HG02973 (cell line): Measurements from ENCODE around the gene GUCD1.
"Not testable (repeated sequence)": the region's sequence is repeated elsewhere in the genome, so short reads cannot be mapped to it uniquely, and the experiment has no call there.

Source experiments
- ATAC-seq: cut with Tn5 transposase; IDR thresholded peaks from one replicate; pipeline ENCODE4 v1.9.1; 2021; ENCODE audit warnings: moderate library complexity; ENCODE audit not compliant: unreplicated experiment

GUCD1 gene

DNA sequence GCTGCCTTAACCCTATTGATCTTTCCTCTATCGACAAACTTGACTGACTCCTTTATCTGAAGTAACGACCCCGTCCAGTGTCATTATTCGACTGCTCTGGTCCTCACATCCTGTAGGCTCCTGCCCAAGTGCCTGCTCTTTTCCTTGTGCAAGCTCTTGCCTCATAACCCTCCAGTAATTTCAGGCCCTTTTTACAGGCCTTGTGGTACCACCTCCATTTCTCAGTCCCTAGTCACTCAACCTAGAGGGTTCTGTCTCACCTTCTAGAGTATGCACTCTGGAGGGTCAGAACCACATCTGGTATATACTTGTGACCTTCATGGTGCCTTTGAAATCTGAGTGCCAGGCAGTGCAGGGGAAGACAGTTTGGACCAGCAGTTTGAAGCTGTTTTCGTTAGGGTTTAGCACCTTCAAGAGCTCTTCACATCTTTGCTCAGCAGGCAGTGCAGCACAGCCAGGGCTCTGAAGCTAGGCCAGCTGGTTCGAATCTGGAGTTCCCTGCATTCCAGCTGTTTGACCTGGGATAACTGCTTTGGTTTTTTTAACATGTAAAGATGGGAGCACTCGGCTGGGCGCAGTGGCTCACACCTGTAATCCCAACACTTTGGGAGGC is 12.1 kb upstream of the GUCD1 start:
- ATAC-seq: no peak

DNA sequence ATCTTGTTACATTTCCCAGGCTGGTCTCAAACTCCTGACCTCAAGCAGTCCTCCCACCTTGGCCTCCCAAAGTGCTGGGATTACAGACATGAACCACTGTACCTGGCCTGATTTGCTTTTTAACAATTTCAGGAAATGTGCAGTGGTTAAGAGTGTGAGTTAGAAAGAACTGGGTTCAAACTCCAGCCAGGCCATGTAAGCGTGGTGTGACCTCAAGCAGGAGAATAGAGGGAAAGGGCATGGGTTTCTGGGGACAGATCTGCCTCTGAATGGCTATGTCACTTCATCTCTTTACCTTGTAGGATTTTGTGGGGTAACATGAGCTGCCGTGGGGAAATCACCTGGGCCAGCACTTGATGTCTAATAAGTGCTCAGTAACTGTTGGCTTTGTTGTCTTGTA is 10.1 kb upstream of the GUCD1 start:
- ATAC-seq: no peak

DNA sequence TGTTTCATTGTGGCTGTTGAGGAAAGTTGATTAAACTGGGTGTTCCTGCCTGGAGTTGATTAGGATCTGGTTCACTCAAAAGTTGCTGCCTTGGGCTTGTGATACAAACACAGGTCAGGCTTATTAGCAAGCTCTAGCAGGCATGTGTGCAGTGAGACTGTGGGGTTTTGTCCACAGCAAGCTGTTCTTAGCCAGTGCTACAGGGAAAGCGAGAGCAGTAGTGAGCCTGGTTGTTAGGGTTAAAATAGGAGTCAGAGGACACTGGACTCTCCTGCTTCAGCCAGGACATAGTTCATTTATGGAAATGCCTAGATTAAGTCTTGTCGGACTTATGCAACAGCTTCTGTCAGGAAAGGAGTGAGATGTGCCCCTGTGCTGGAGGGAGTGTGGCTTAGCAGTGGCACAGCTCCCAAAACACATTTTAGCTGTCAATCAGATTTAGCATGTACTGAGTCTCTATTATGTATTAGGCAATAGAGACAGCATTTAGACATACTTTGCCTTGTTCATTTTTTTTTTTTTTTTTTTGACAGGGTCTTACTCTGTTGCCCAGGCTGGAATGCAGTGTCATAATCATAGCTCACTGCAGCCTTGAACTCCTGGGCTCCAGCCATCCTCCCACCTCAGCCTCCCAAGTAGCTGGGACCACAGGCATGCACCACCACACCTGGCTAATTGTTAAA is 9.6 kb upstream of the GUCD1 start:
- no peak for ATAC-seq

DNA sequence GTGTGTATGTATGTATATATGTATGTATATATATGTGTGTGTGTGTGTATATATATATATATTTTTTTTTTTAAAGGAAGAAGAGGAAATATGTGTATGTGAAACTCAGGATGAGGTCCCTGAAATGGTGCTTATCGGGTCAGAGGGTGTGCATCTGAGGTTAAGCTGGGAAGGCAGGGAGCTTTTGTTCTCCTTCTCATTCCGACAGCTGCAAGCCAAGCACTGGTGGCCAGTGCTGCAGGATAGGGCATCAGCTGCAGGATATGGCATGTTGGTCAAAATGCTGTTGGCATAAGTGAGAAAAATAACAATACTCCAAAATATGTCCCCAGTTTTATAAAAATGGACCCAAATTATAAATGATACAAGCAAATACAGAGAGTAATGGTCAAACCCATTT is 8.3 kb upstream of the GUCD1 start:
- no peak for ATAC-seq

DNA sequence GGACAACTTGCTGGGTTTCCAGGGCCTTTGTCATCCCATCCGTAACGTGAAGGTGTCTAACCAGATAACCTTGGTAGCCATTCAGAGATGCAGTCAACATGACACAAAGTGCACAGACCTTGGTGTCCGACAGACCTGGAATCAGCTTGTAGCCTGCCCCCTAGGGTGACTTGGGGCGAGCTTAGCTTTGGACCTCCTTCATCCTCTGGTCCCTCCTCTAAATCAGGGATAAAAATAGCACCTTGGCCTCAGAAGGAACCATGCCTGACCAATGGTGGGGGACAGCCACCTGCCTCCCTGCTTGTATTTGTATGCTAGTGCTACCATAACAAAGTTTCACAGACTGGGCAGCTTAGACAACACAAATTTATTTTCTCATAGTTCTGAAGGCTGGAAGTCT is 4.5 kb upstream of the GUCD1 start:
- no peak for ATAC-seq

DNA sequence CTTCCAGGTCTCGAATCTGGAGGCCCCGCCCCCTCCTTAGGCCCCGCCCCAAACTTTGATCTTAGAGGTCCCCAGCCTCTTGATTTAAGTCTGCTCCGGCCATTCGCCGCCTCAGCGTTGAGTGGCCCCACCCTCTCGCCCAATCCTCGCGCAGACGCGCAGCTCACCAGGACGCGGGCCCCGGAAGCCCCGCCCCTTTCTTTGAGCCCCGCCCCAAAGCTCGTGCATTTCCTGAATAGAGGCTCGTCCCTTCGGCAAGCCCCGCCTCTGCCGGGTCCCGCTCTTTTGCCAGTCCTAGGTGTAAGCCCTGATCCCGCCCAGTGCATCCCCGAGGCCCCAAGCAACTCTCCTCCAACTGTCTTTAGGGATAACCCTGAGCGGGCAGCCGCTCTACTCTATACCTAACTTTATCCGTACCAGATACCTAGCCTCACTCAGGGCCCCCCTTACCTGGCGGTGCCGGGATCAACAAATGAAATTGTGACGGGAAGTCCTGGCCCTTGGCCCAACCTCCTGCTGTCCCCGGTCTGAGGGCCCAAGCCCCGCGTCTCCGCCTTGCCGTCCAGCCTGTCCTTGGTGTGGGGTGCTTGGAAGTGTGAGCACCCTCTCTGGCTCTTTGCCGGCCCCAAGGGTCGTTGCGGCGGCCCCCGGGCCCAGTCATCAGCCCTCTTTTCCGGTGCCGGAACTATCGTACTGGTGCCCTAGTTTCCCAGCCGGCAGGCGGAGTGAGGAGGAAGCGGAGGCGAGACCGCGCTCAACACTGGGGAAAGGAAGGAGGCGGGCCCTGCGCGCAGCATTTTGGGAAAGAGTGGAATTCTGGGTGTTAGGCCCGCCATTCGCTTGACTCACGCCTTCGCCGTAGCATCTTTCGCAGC is 464 bp upstream of the GUCD1 start, which contains the start of gene SNRPD3:
Gene SNRPD3 (plus strand): TSS at position 835 of the 875 bp plus-strand sequence. CDS start 1,676 bp downstream, outside the sequence.
- peak; percentile 66 for ATAC-seq

DNA sequence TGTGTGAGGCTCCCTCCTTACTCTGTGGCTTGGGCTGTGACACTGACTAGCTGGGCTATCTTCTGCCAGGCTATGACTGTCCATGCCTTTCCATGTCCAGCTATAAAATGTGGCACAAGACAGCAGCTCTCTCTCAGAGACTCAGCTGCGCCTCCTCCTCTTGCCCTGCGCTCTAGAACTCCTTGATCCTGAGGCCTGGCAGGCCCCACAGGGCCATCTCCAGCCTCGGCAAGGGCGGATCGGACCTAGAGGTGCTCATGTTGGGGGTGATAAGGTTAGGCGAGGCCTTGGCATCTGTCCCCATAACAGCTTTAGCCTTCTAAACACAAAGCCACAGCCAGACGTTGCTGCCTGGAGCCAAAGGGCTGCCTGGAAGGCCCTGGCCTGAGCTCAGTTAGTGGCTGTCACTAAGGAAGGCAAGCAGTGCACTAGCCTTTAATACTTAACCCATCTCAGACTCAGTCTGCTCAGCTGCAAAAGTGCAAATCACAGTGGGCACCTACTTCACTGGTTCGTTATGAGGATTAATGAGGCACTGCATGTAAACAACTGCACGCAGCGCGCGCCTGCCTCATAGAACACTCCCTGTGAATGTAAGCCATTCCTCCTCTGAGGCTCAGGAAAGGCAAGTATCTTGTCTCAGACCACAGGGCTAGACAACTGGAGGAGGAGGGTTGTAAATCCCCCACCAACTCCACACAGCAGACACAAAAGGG is 1.2 kb downstream of the GUCD1 start:
- no peak for ATAC-seq

DNA sequence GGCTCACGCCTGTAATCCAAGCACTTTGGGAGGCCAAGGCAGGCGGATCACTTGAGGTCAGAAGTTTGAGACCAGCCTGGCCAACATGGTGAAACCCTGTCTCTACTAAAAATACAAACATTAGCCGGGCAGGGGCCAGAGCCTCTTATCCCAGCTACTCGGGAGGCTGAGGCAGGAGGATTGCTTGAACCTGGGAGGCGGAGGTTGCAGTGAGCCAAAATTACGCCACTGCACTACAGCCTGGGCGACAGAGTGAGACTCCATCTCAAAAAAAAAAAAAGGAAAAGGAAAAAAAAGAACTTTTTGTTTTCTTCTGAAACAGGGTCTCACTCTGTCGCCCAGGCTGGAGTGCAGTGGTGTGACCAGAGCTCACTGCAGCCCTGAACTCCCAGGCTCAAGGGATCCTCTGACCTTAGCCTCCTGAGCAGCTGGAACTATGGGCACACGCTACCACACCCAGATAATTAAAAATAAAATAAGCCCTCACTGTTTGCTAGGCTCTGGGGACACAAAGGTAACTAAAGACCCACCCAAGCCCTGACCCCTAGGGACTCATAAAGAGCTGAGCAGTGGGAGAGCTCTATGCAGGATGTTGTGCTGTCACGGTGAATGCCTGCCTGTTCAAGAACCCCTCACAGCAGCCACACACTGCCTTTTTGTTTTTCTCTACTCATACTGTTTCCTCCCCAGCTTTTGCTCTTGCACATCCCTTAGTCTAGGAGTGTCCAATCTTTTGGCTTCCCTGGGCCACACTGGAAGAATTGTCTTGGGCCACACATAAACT is 2.2 kb downstream of the GUCD1 start:
- ATAC-seq: not testable (repeated sequence)

DNA sequence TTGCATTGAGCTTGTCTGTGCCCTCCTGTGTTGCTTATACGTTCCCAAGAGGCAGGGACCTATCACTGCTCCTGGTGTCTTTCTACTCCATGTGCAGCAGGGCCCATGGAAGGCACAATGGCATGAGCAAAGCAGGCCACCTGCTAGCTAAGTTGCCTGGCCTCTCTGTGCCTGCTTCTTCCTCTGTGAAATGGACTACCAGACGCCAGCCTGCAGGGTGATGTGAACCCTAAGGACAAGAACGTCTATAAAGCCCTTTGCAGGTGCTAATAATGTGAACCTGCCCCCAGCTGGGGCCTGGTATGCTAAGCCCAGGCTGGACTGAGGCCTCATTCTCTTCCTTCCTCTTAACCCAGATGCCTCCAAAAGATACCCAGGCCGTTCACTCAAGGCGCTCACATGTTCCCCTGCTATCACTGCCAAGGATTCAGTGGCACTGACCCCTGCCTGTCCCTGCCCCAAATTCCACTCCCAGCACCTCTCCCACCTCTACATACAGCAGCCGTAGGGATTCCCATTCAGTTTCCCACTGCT is 4.0 kb downstream of the GUCD1 start:
- ATAC-seq: no peak

DNA sequence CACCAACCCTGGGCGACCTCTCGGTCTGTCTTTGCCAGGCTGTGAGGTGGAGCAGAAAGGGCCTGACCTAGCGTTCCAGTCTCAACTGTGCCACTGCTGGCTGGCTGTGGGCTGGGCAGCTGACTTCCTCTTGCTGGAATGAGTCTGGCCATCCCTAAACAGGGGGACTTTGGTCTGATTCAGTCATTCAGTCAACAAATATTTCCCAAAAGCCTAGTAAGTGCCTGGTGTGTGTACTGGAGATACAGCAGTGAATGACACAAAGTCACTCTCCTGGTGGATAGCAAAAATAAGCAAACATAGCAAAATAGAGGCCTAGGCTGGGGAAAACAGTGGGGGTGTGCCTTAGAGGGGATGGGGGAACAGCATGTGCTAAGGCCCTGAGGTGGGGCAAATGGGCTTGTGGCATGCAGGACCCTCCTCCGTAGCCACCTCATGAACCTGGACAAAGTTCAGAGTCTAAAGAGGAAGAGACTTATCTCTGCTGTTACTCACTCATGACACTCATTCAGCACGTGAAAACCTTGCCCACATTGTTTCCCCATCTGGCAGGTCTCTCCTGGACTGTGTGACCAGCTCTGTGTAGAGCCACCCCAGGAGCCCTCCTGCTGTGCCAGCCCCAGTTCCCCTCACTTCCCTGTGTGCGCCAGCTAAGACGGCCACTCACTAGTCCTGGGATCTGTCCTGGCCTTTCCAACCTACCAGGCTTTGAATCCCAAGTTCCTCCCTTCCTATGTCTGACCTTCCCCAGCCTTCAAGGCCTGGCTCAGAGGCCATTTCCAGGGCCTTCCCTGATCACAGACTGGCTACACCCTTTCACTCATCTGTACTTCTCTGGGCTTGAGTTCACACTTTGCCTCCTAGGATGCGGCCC is 4.7 kb downstream of the GUCD1 start:
- ATAC-seq: no peak

DNA sequence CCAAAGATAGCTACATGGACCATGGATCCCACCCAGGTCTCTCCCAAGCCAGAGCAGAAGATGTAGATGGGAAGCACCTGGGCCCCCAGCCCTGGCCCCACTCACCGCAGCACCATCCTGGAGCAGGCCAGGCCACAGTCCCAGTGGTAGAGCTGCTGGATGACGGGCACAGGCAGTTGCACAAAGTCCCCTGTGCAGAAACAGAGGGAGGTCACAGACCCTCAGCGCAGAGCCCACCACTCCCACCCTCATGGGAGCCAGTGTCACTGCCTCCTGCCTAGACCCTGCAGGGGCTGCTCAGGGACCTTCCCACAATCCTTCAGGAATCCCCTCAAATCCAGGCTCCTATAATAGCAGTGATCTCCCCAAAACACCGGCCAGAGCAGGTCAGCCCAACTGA is 6.1 kb downstream of the GUCD1 start:
- no peak for ATAC-seq

DNA sequence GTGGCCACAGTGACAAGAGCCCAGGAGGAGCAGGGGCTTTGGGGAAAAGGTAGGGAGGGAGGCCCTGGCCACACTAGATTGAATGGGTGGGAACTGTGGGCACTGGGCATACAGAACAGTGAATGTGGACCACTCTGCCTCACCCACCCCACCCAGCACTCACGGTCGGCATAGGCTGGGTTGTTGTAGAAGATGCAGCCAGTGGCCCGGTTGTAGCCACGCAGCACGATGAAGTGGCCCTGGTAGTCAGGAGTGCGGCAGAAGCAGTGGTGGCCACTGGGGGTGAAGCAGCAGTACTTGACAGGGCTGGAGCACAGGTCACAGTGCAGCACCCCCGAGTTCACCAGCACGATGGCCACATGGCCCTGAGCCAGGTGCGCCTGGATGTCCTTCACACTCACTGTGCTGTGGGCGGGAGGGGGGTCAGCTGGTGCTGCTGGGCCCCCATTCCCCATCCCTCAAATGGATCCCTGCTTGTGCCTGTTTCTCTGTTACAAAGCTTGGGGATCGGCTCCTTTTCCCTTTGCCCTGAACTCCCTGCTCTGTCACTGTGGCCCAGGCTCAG is 11.2 kb downstream of the GUCD1 start:
- no peak for ATAC-seq

DNA sequence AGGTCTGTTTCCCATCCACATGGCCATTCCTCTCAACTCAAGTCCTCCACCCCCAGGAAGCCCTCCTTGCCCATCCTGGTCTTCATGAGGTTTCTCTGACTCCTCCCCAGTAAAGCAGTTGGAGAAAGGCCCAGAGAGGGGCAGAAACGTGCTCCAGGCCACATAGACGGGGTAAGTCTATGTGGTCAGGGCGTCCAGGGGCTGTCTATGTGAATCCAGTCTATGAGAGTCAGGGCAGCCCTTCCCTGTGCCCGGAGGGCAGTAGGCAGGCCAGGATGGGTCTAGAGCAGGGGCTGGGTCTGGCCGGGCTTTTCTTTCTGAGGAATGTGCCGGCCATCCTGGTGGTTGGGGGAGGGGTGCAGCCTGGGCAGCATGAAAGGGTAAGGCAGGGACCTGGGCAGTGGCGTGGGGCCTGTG is 11.7 kb downstream of the GUCD1 start:
- ATAC-seq: no peak

DNA sequence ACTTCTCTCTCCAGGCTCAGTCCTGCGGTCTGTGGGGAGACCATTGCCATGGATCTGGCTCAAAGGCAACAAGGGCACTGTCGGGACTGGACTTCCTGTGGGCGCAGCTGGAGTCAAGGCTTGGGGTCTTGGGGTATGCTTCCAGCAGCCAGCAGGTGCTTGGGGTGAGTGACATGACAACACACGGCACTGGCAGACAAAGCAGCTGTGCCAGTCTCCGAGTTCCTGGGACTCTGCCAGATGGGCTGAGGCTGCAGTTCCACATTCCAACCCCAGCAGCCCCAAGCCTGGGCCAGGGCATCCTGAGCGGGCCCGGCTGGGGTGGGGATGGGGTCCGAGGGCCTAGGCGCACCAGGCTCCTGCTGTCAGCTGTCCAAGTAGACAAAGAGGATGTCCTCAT is 12.3 kb downstream of the GUCD1 start:
- ATAC-seq: no peak

DNA sequence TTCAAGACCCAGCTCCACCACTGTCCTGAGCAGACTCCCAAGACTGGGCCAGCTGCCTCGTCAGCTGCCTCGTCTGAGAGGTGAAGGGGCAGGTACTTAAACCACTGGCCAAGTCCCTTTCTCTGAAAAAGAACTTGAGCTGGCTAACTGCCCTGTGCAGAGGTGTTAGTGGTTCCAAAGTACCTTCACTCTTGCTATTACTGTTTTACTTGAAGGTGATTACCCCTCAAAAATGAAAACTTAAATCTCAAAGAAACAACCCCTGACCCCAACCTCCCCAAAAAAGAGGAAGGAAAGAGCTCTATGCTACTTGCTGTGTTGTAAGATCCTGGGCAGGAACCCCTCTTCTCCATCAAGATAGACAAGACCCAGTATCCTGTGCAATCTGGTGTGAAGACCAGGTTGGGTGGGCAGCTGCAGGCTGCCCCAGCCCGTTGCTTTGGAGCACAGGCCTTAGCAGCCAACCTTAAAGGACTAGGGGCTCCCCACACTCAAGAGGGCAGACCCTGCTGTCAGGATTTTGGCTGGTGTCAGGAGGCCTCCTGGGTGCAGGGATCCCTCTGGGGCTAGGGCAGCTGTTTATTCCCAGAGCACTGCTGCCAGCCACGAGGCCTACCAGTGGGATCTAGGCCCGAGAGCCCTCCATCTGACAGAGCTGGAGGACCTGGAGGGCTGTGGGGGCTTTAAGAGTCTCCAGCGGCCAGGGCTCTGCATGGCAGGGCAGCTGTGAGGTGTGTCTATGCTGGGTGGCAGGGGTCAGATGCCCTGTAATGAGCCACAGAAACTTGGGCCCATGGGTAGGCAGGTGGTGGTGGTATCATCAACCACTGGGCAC is 13.0 kb downstream of the GUCD1 start:
- no peak for ATAC-seq

DNA sequence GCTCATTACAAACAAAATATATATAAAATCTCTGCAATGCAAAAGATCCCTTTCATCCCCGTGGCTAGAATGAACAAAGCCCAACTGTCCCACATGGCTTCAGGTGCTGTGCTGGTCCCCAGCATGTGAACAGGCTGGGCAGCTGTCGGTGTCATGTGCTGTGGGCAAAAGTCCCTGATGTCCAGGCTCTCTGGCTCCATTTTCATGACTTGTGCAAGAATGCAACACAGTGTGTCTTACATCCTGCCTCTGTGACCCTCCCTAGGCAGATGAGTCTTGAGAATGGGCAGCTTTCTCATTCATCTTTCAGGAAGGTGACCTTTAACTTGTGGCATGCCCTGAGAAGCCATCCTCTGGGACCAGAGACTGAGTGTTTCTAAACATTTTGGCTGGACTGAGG is 14.5 kb downstream of the GUCD1 start:
- no peak for ATAC-seq

DNA sequence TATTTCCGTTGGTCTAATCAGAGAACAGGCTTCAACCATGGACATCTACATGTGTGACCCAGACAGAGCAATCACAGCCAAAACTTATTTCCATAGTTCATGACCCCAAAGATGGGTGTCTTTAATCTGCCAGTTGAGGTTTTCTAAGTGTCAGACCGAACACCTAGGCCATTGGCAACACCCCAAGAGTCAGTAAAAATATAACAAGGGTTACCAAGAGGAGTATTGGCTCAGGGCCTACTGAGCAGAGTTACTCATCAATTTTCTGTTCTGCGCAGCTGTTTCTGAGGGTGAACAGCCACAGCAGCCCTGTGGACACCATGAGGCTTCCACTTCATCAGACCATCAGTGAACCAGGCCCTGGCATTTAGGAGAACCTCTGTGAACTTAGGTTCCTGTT is 18.8 kb downstream of the GUCD1 start:
- ATAC-seq: no peak

DNA sequence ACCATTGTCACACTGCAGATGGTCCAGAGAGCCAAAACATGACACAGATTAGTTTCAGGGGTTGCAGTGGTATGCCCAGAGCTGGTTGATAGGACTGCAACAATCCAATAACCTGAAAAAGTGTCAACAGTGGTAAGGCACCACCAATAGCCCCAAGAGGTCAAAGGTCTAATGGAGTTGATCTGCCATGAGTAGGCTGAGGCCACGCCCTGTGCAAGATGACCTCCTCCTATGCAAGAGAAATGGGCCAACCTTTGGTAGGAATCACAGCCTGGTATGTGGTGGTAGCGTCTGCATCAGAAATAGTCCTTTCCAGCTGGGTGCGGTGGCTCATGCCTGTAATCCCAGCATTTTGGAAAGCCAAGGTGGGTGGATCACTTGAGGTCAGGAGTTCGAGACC is 19.6 kb downstream of the GUCD1 start:
- no peak for ATAC-seq
